Keratinocyte (primary cell): ENCODE data around the gene EXOC3.

Experiments used
- EZH2 ChIP-seq: IDR thresholded peaks from one replicate; pipeline ENCODE4 v1.6.1; 2012; ENCODE audit warnings: inconsistent platforms, mild to moderate bottlenecking, low read length, moderate library complexity
- TF ChIP-seq, protein P1 (sequence below), 3 experiments: IDR thresholded peaks in 1 of 3; conservative IDR thresholded peaks in 1 of 3; optimal IDR thresholded peaks in 1 of 3; 2 replicates in 2 of 3; 3 replicates in 1 of 3; pipeline versions ENCODE3 to v1.5.1; 2011; ENCODE audit warnings: low read length in 3 of 3, mild to moderate bottlenecking in 3 of 3, moderate library complexity in 2 of 3, control low read depth in 1 of 3, inconsistent platforms in 1 of 3; ENCODE audit not compliant: insufficient read depth in 2 of 3; ENCODE audit errors: extremely low read depth in 1 of 3

GRCh38 chr5:502325-503079 is 59.5 kb downstream of the EXOC3 start:
- TF ChIP-seq, protein P1, sequence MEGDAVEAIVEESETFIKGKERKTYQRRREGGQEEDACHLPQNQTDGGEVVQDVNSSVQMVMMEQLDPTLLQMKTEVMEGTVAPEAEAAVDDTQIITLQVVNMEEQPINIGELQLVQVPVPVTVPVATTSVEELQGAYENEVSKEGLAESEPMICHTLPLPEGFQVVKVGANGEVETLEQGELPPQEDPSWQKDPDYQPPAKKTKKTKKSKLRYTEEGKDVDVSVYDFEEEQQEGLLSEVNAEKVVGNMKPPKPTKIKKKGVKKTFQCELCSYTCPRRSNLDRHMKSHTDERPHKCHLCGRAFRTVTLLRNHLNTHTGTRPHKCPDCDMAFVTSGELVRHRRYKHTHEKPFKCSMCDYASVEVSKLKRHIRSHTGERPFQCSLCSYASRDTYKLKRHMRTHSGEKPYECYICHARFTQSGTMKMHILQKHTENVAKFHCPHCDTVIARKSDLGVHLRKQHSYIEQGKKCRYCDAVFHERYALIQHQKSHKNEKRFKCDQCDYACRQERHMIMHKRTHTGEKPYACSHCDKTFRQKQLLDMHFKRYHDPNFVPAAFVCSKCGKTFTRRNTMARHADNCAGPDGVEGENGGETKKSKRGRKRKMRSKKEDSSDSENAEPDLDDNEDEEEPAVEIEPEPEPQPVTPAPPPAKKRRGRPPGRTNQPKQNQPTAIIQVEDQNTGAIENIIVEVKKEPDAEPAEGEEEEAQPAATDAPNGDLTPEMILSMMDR (optimal IDR thresholded peaks at IDR 0.05 in 1 of 3, IDR thresholded peaks at IDR 0.05 in 1 of 3, conservative IDR thresholded peaks at IDR 0.05 in 1 of 3; ENCODE audit: extremely low read depth in 1 of 3, insufficient read depth in 2 of 3, low read length in 3 of 3), result no peak
- no peak for TF ChIP-seq EZH2
